C4-2B (cell line): ENCODE measurements around the gene ERGIC3.

ENCODE experiments used
- H3K27ac ChIP-seq: fragments of 450-650 bp; 2 replicates; pipeline ENCODE4 v1.5.1; 2017
- ZFX ChIP-seq: fragments of 450-650 bp; IDR thresholded peaks from 2 replicates; pipeline ENCODE4 v1.6.1; 2017
- TF ChIP-seq, protein P1 (sequence below): fragments of 450-650 bp; conservative IDR thresholded peaks from 2 replicates; pipeline ENCODE4 v1.5.1; 2017; ENCODE audit warnings: mild to moderate bottlenecking

Gene ERGIC3

DNA sequence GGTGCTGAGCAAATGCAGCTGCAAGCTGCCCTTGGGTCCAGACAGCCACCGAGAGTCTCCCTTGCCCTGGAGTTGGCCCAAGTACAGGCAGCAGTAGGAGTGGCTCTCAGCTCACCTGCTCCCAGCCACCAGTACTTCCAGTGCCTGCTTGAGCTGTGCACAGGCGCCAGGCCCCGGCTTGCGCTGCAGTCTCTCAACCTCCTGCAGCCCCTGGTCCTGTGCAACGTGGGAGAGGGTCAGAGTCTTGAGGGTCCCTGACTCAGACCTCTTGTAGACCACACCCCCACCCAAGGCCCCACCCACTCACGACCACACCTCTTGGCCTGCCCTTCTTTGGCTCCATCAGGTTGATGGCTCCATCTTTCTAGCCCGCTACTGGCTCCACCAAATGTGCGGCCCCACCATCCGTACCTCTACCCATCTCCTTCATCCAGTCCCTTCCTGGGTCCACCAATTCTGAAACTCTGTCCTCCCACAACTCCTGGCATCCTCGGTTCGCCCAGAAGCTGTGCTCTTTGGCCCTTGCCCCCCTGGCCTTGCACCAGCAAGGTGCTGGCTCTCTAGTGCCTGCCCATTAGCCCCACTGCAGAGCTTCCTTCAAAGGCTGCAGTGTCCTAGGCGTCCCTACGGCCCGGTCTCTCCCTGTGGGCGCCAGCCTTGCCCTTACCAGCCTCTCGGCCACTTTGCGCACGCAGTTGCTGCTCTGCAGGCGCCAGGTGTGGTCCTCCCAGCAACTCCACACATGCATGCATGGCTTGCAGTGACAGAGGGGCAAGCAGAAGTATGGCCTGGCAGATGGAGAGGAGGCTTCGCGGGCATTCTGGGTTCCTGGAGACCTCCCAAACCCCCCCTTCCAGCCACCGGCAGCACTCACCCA is 57.3 kb downstream of the ERGIC3 start:
- H3K27ac ChIP-seq: no peak overlapping the region
- TF ChIP-seq, protein P1, sequence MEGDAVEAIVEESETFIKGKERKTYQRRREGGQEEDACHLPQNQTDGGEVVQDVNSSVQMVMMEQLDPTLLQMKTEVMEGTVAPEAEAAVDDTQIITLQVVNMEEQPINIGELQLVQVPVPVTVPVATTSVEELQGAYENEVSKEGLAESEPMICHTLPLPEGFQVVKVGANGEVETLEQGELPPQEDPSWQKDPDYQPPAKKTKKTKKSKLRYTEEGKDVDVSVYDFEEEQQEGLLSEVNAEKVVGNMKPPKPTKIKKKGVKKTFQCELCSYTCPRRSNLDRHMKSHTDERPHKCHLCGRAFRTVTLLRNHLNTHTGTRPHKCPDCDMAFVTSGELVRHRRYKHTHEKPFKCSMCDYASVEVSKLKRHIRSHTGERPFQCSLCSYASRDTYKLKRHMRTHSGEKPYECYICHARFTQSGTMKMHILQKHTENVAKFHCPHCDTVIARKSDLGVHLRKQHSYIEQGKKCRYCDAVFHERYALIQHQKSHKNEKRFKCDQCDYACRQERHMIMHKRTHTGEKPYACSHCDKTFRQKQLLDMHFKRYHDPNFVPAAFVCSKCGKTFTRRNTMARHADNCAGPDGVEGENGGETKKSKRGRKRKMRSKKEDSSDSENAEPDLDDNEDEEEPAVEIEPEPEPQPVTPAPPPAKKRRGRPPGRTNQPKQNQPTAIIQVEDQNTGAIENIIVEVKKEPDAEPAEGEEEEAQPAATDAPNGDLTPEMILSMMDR: no peak
- TF ChIP-seq ZFX: no peak

DNA sequence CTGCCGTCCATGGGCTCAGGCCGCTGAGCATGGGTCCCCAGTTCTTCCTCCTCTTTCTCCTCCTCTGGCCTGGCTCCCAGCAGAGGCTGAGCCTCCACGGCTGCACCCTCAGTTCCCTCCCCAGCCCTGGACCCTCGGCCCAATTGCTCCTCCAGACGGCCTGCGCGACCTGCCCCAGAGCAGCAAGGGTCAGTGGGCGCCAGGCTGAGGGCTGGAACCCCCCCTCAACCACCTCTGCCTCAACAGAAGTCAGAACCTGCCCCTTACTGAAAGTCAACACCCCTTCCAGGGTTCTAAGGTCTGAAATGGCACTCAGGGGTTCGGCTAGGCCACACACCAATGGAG is 57.9 kb downstream of the ERGIC3 start:
- TF ChIP-seq, protein P1: no peak
- no peak for TF ChIP-seq ZFX
- H3K27ac ChIP-seq: no peak overlapping the region

DNA sequence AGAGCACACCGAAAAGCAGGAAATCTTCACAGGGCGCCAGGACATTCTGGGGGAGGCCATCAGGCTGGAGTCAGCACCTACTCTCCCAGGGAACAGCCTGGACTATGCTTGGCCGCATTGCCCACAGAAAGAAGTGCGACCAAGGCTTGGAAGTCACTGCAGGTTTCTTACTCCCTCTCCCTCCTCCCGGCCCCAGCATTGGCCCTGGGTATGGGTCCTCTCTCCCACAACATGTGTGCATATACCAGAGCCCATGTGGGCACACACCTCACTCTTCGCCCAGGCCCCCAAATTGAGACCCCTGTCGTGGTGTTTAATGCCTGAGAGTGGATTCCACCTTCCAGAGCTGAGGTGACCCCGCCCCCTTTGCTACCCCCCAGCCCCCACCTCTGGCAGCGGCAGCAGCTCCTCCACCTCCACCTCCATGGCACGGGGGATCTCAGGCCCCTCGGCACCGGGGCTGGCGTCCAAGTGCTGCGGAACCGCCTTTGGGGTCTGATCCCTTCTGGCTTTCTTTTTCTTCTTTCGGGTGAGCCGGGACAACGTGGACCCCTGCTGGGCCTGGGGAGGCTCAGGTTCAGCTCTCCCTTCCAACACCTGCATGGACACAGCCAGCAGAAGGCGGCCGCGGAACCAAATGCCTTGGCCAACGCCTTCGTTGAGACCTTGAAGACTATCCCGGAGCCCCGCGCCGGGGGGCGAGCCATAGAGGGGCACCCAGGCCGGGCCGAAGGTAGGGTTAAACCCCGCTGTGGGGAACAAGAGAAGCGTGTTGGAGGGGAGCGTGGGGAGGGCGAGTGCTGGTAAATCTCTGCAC is 58.5 kb downstream of the ERGIC3 start:
- H3K27ac ChIP-seq: no peak overlapping the region; the same call in 1 of the 2 replicates
- TF ChIP-seq, protein P1: no peak
- no peak for TF ChIP-seq ZFX

DNA sequence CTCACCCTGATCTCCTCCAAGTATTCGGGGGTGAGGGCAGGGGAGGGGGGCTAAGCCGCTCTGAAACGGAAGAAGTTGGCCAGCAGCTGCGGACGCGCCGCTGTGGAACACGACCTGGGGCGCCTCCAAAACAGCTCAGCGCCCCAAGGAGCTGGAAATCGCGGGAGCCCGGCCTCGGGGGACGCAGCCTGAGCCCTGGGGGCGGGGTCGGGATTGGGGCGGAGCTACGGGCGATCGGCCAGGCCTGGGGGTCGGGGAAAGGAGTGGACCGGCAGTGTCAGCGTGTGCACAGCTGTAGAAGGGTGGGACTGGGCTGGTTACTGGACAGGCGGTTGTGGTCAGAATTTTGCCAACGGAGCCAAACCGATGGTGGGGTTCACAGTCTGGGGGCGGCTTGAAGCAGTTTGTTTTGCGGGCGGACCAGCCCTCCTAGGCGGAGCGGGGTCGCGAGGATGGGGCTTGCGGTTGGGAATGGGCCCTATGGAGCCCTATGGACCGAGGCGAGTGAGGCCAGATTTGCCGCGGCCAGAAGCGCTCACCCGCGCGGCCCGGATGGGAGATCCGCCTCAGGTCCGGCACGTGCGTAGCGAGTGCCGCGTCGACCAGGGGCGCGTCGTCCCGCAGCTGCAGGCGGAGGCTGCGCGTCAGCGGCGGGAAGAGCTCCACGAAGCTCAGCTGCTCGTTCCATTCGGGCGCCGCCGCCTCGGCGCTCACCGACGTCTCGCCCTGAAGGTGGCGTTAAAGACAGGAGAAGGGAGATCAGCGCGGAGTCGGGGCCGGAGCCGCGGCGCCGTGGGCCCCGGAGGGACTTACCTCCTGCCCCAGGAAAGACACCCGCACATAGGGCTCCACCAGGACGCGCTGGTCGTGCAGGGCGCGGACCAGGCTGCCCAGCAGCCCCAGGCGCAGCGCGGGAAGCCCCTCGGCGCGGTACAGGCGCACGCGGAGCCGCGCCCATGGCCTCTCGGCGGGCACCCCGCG is 59.4 kb downstream of the ERGIC3 start:
- TF ChIP-seq, protein P1: peak; percentile 65
- TF ChIP-seq ZFX: peak; percentile 59; the same call in 1 of the 2 replicates
- H3K27ac ChIP-seq: peak overlapping the region; percentile 62

DNA sequence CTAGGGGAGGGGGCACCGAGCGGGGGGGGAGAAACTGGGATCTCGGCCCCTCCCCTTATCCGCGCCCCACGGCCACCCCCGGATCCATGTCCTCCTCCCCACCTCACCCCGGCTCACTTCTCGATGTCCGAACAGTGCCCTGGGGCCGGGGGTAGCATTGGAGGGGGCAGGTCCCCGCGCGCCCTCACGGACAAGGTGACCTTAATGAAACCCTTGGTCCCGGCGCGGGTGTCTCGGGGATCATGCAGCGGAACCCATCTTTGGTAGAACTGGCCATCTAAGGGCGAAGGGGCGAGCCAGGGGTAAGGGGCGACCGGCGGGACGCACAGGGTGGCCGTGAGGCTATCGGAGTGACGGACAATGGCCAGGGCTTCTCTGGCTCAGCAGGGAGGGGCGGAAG is 60.1 kb downstream of the ERGIC3 start:
- H3K27ac ChIP-seq: peak overlapping the region; percentile 62
- TF ChIP-seq, protein P1: no peak
- TF ChIP-seq ZFX: no peak

DNA sequence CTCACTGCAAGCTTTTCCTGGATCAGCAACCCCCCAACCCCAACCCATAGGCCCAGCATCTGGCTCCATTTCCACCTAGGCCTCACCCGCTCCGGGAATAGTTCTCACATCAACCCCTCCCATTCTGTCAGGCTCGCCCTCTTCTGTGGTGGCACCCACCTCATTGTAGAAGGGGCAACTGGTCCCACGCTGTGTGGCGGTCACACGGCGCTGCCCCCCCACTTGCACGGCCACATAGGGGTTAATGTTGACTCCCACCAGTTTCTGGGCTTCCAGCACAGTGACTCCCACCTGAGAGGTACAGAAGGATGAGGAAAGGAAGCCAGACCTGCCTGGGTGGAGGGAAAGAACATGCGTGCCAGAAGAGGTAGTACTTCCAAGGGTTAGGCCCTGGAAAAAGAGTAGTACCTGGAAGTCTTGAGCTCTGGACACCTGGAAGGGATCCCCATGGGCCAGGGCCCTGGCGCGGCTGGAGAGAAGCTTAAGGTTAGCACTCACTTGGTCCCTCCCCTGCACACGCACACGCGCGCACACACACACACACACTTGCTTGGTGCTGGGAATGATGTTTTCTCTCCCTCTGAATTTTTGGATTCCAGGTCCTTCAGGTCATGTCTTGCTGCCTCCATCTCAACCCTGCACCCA is 61.1 kb downstream of the ERGIC3 start:
- TF ChIP-seq, protein P1: no peak

More for the DNA sequence above, 61.1 kb downstream of the ERGIC3 start:
- no peak overlapping the region for H3K27ac ChIP-seq
